ENCODE data around the gene USP17L11.
"Not testable (repeated sequence)": the region's sequence is repeated elsewhere in the genome, so short reads cannot be mapped to it uniquely, and the experiment has no call there.

DNA sequence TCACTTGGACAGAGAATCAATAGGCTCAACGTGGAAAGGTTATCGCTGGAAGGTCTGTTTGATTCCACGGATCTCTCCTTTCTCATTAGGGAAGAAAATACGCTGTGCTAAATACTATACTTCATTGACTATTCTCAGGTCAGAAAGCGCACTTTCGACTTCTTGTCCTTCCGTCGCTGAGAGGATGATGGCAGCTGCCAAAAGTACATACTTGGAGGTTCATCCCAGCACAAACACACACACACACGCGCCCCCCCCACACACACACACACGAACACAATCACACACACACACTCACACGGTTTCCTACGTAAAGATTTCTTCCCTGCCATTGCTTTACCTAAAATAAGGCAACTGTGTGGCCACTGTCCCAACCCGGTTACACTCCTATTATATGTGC, 504 bp upstream of the USP17L11 start:
- TF ChIP-seq, protein P1, sequence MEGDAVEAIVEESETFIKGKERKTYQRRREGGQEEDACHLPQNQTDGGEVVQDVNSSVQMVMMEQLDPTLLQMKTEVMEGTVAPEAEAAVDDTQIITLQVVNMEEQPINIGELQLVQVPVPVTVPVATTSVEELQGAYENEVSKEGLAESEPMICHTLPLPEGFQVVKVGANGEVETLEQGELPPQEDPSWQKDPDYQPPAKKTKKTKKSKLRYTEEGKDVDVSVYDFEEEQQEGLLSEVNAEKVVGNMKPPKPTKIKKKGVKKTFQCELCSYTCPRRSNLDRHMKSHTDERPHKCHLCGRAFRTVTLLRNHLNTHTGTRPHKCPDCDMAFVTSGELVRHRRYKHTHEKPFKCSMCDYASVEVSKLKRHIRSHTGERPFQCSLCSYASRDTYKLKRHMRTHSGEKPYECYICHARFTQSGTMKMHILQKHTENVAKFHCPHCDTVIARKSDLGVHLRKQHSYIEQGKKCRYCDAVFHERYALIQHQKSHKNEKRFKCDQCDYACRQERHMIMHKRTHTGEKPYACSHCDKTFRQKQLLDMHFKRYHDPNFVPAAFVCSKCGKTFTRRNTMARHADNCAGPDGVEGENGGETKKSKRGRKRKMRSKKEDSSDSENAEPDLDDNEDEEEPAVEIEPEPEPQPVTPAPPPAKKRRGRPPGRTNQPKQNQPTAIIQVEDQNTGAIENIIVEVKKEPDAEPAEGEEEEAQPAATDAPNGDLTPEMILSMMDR (IDR thresholded peaks at IDR 0.05; ENCODE audit: low read depth, low read length), result not testable (repeated sequence)
- not testable (repeated sequence) for TF ChIP-seq POLR2A (IDR thresholded peaks at IDR 0.05; ENCODE audit: extremely low read depth, insufficient read length); MYC (IDR thresholded peaks at IDR 0.05; ENCODE audit: low read depth, low read length)
- TF ChIP-seq, protein P2, sequence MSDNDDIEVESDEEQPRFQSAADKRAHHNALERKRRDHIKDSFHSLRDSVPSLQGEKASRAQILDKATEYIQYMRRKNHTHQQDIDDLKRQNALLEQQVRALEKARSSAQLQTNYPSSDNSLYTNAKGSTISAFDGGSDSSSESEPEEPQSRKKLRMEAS (IDR thresholded peaks at IDR 0.05; ENCODE audit: low read depth, low read length), result not testable (repeated sequence)

Measured in NB4 (cell line).